IMR-90 (cell line): ENCODE measurements around the gene COG2. TPM values are rescaled to one million over a fixed set of nuclear protein-coding genes. Genes with fewer than 3 reads are reported as not detected.

ENCODE experiments used
- ATAC-seq: fragments of 200-7000 bp; cut with Tn5 transposase; 2 replicates; pipeline ENCODE4 v1.9.1; 2020; ENCODE audit warnings: low read depth, mild to moderate bottlenecking, moderate library complexity
- BruUV-seq: library from RNA; stranded (reverse); fragments of 400-500 nt; replicated peaks from 2 replicates; lab custom pipeline; 2021; lab: Mats Ljungman, UMichigan
- CTCF ChIA-PET: fragments of 300-600 bp; formaldehyde crosslinking; extraction: SDS; loops from one replicate; lab custom pipeline; 2021; ENCODE audit warnings: antibody characterized with exemption; lab: Yijun Ruan, JAX
- POLR2A ChIA-PET: fragments of 300-600 bp; sonication (Branson Sonifier 250); formaldehyde crosslinking; loops from one replicate; lab custom pipeline; 2022; ENCODE audit warnings: antibody characterized with exemption; ENCODE audit not compliant: unreplicated experiment; lab: Charles Lee
- DNase-seq: peaks from one replicate; pipeline ENCODE4 v3.0.0; 2013
- H2AFZ ChIP-seq: replicated peaks from 2 replicates; pipeline ENCODE3; 2013; ENCODE audit warnings: low read length, mild to moderate bottlenecking; ENCODE audit not compliant: poor library complexity
- H2AK5ac ChIP-seq: 2 replicates; pipeline ENCODE4 v1.6.1; 2013; ENCODE audit warnings: low read depth, low read length, inconsistent platforms
- H2AK9ac ChIP-seq: replicated peaks from 2 replicates; pipeline ENCODE3; 2013; ENCODE audit warnings: mild to moderate bottlenecking, low read depth, low read length, moderate library complexity; ENCODE audit not compliant: poor library complexity
- H2BK120ac ChIP-seq: 2 replicates; pipeline ENCODE4 v1.6.1; 2013; ENCODE audit warnings: low read depth, low read length, inconsistent platforms
- H2BK15ac ChIP-seq: 3 replicates; pipeline ENCODE4 v1.6.1; 2013; ENCODE audit warnings: low read depth, low read length, inconsistent platforms
- H2BK20ac ChIP-seq: 2 replicates; pipeline ENCODE4 v1.6.1; 2013; ENCODE audit warnings: low read depth, mild to moderate bottlenecking, inconsistent platforms, low read length, moderate library complexity
- H2BK5ac ChIP-seq: 2 replicates; pipeline ENCODE4 v1.6.1; 2013; ENCODE audit warnings: mild to moderate bottlenecking, low read depth, low read length, inconsistent platforms; ENCODE audit not compliant: poor library complexity, severe bottlenecking
- H3K14ac ChIP-seq: replicated peaks from 2 replicates; pipeline ENCODE4 v1.6.1; 2013; ENCODE audit warnings: low read depth, low read length, inconsistent platforms
- H3K18ac ChIP-seq: 2 replicates; pipeline ENCODE4 v1.6.1; 2013; ENCODE audit warnings: low read depth, low read length, control low read depth
- H3K23ac ChIP-seq: 2 replicates; pipeline ENCODE4 v1.6.1; 2013; ENCODE audit warnings: low read depth, low read length, inconsistent platforms
- H3K27ac ChIP-seq: 2 replicates; pipeline ENCODE4 v1.5.1; 2013; ENCODE audit warnings: mild to moderate bottlenecking, control low read depth, low read length; ENCODE audit not compliant: insufficient read depth
- H3K27me3 ChIP-seq: 2 replicates; pipeline ENCODE4 v1.6.1; 2013; ENCODE audit warnings: low read length; ENCODE audit not compliant: control insufficient read depth, insufficient read depth
- H3K36me3 ChIP-seq: 2 replicates; pipeline ENCODE4 v1.6.1; 2013; ENCODE audit warnings: low read length, mixed read lengths; ENCODE audit not compliant: control insufficient read depth, insufficient read depth
- H3K4ac ChIP-seq: 2 replicates; pipeline ENCODE4 v1.6.1; 2013; ENCODE audit warnings: low read depth, low read length, inconsistent platforms
- H3K4me1 ChIP-seq: 2 replicates; pipeline ENCODE4 v1.6.1; 2013; ENCODE audit warnings: low read length, mixed read lengths; ENCODE audit not compliant: control insufficient read depth, insufficient read depth
- H3K4me2 ChIP-seq: 2 replicates; pipeline ENCODE4 v1.6.1; 2013; ENCODE audit warnings: low read depth, mild to moderate bottlenecking, control low read depth, low read length, moderate library complexity
- H3K4me3 ChIP-seq: 2 replicates; pipeline ENCODE4 v1.5.1; 2013; ENCODE audit warnings: low read depth, mild to moderate bottlenecking, control low read depth, low read length, moderate library complexity; ENCODE audit not compliant: insufficient read depth
- H3K56ac ChIP-seq: 2 replicates; pipeline ENCODE4 v1.6.1; 2013; ENCODE audit warnings: low read length, inconsistent platforms; ENCODE audit not compliant: insufficient read depth; ENCODE audit errors: extremely low read depth
- H3K79me1 ChIP-seq, 2 experiments: 2 replicates each; pipeline ENCODE4 v1.6.1; 2013; ENCODE audit warnings: low read length in 2 of 2, inconsistent platforms in 1 of 2, low read depth in 1 of 2
- H3K9ac ChIP-seq: 2 replicates; pipeline ENCODE4 v1.6.1; 2013; ENCODE audit warnings: low read depth, low read length, control low read depth
- H3K9me1 ChIP-seq: 2 replicates; pipeline ENCODE4 v1.6.1; 2013; ENCODE audit warnings: low read length, inconsistent platforms; ENCODE audit not compliant: insufficient read depth
- H3K9me3 ChIP-seq: 2 replicates; pipeline ENCODE4 v1.6.1; 2013; ENCODE audit warnings: low read length; ENCODE audit not compliant: control insufficient read depth, insufficient read depth
- H4K20me1 ChIP-seq: 2 replicates; pipeline ENCODE4 v1.6.1; 2013; ENCODE audit warnings: low read length, inconsistent platforms; ENCODE audit not compliant: insufficient read depth
- H4K5ac ChIP-seq: 2 replicates; pipeline ENCODE4 v1.6.1; 2013; ENCODE audit warnings: mild to moderate bottlenecking, low read depth, low read length, control low read depth
- H4K8ac ChIP-seq, 2 experiments: 2 replicates each; pipeline ENCODE4 v1.6.1; 2013; ENCODE audit warnings: low read depth in 2 of 2, low read length in 2 of 2, control low read depth in 1 of 2, inconsistent platforms in 1 of 2
- H4K91ac ChIP-seq: 2 replicates; pipeline ENCODE4 v1.6.1; 2013; ENCODE audit warnings: low read depth, low read length, inconsistent platforms; ENCODE audit not compliant: insufficient read depth
- BHLHE40 ChIP-seq: fragments of 150-350 bp; IDR thresholded peaks from 2 replicates; pipeline ENCODE4 v1.6.1; 2016; ENCODE audit warnings: mild to moderate bottlenecking, low read depth, low read length
- CEBPB ChIP-seq: IDR thresholded peaks from 2 replicates; pipeline ENCODE4 v1.6.1; 2012; ENCODE audit warnings: low read depth, low read length, improper control_type of control experiment
- MAZ ChIP-seq: IDR thresholded peaks from 2 replicates; pipeline ENCODE4 v1.6.1; 2012; ENCODE audit warnings: low read depth, mild to moderate bottlenecking, low read length, improper control_type of control experiment, moderate library complexity, borderline replicate concordance
- WGBS, 2 experiments: methylation state at CpG; one replicate each; pipeline versions ENCODE4 v1.1.5 to v1.1.7; 2013; ENCODE audit warnings: missing lambda C conversion rate in 2 of 2; ENCODE audit not compliant: insufficient read length in 1 of 2; ENCODE audit errors: extremely low coverage in 2 of 2; 5-methylcytosine and 5-hydroxymethylcytosine counted together
- dilution Hi-C: fragments of 300-500 bp; cut with HindIII; formaldehyde crosslinking; loops from one replicate; pipeline ENCODE4 v1.14.3; 2018; ENCODE audit warnings: low sequenced_read_pairs; ENCODE audit not compliant: unreplicated experiment
- in situ Hi-C: fragments of 300-500 bp; cut with MboI; formaldehyde crosslinking; loops from 3 replicates; pipeline ENCODE4 v1.14.3; 2019; ENCODE audit warnings: low sequenced_read_pairs, inconsistent platforms, mixed read lengths
- intact Hi-C: fragments of 100-400 bp; cut with micrococcal nuclease; formaldehyde crosslinking; loops from 2 replicates; pipeline ENCODE4 v1.10.0; 2022
- polyA plus RNA-seq, 3 experiments: library from polyadenylated mRNA; depleted of rRNA; stranded (reverse); fragments of >200 nt; gene quantifications; 2 replicates each; pipeline ENCODE4 v1.2.3, GENCODE V29; 2012; ENCODE audit warnings: low replicate concordance in 1 of 3
- total RNA-seq: library from RNA; depleted of rRNA; stranded (reverse); fragments of >200 nt; gene quantifications from 2 replicates; pipeline ENCODE4 v1.2.3, GENCODE V29; 2012
- TF ChIP-seq, protein P1 (sequence below): fragments of 150-350 bp; IDR thresholded peaks from 2 replicates; pipeline ENCODE4 v1.6.1; 2017; ENCODE audit warnings: mild to moderate bottlenecking, antibody characterized with exemption, low read length, low read depth
- TF ChIP-seq, protein P2 (sequence below): conservative IDR thresholded peaks from 2 replicates; pipeline ENCODE4 v1.5.1; 2012; ENCODE audit warnings: mild to moderate bottlenecking, low read depth, low read length, improper control_type of control experiment

COG2 gene
- total and polyA plus RNA-seq, 2 of the 4 experiments (the other 2 are of a cell fraction): 9.1 to 16.7 TPM

DNA sequence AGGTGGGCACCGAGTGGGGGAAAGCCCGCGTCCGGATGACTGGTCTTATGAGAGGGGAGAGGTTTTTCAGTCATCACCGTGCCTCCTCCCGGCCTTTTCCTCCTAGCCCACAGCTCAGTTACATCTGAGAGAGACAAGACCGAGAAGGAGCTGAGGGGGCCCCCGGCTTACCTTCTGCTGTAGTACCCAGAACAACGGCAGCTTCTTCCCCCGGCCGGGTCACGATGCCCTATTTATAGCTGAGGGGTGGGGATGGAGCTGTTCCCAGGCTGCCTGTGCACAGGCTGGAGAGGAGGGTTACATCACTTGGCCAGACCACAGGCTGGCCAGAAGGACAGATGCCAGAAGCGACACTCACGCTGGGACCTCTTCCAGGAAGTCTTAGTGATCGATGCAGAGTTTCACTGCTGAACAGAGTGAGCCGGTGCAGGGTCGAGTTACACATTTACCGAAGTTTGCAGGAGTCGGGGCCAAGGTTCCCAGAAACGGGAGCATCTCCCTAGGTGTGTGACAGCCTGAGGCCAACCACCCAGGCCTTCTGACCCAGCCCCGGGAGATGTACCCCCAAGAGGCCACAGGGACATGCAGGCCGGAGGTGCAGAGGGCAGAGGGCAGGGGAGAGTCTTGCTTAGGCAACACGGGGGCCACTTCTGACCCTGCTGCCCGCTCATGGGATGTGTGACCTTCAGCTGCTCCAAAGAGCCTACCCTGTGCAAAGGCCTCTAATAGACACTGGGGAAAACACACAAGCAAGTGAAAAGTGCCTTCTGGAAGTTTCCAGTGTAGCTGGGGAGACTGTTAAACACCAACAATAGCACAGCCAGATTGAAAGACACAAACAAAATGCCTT, 71.9 kb downstream of the COG2 start, which contains the start of gene AGT:
Gene AGT (minus strand): TSS at position 208 of the 850 bp plus-strand sequence. CDS start 3,299 bp downstream, outside the sequence.
- H2AK5ac ChIP-seq: no peak within 1 kb of the TSS; the same call in 1 of the 2 replicates
- peak within 1 kb of the TSS; percentile 6; the same call in 1 of the 2 replicates for H3K27ac ChIP-seq
- peak within 1 kb of the TSS; percentile 24; the same call in 1 of the 2 replicates for H3K4me2 ChIP-seq
- peak within 1 kb of the TSS; percentile 37; the same call in 1 of the 2 replicates for H3K14ac ChIP-seq
- no peaks in the 10 kb centered on the region for H3K9me3 ChIP-seq
- WGBS, 2 experiments: 0% methylated on average over 5 of the region's 24 CpGs; no CpG with 5 or more reads in 1 of the 2 experiments
- BruUV-seq: no TSS peak
- peak within 1 kb of the TSS; percentile 36; the same call in 1 of the 2 replicates for H2BK20ac ChIP-seq
- H3K27me3 ChIP-seq: 0 out of 2 replicates have a peak, but pooled peaks cover 2% of the 10 kb centered on the region
- peak; percentile 92 for DNase-seq
- peak within 1 kb of the TSS; percentile 17 for H2AK9ac ChIP-seq
- dilution Hi-C loops (no loop called here), in situ Hi-C loops (no loop called here), intact Hi-C loops (loop anchor here (5.0 kb wide), 1 partner anchor 38 kb away; no protein-coding TSS in a partner anchor)
- peak within 1 kb of the TSS; percentile 39; the same call in 1 of the 2 replicates for H3K18ac ChIP-seq
- ChIA-PET CTCF (interaction anchor here (1.2 to 1.6 kb wide), 2 partner anchors 50 to 58 kb away, joined by 3 read pairs; no protein-coding TSS in a partner anchor), POLR2A (no interaction called here)
- peak within 1 kb of the TSS; percentile 75 for H3K4ac ChIP-seq
- peaks cover 4% of the 10 kb centered on the region; the same call in 1 of the 2 replicates for H3K9me1 ChIP-seq
- H3K4me1 ChIP-seq: peaks cover 11% of the 10 kb centered on the region
- H2AFZ ChIP-seq: peak within 1 kb of the TSS; percentile 67
- ATAC-seq: peak; percentile 86
- no peaks in the 10 kb centered on the region for H3K36me3 ChIP-seq
- no peaks in the 10 kb centered on the region for H3K79me1 ChIP-seq
- H2BK120ac ChIP-seq: no peak within 1 kb of the TSS; the same call in 1 of the 2 replicates
- H3K56ac ChIP-seq: no peak within 1 kb of the TSS
- no peak within 1 kb of the TSS; the same call in 2 of the 3 replicates for H2BK15ac ChIP-seq
- no peak within 1 kb of the TSS for H4K91ac ChIP-seq
- H3K23ac ChIP-seq: no peak within 1 kb of the TSS
- no peak within 1 kb of the TSS; the same call in 1 of the 2 replicates for H4K5ac ChIP-seq
- H3K4me3 ChIP-seq: no peak within 1 kb of the TSS
- no peak within 1 kb of the TSS for H2BK5ac ChIP-seq
- TF ChIP-seq, protein P1, sequence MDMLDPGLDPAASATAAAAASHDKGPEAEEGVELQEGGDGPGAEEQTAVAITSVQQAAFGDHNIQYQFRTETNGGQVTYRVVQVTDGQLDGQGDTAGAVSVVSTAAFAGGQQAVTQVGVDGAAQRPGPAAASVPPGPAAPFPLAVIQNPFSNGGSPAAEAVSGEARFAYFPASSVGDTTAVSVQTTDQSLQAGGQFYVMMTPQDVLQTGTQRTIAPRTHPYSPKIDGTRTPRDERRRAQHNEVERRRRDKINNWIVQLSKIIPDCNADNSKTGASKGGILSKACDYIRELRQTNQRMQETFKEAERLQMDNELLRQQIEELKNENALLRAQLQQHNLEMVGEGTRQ: peak; percentile 51; the same call in 1 of the 2 replicates
- TF ChIP-seq MAZ (peak; percentile 38; the same call in 1 of the 2 replicates), CEBPB (peak; percentile 81), BHLHE40 (peak; percentile 50; the same call in 1 of the 2 replicates)
- TF ChIP-seq, protein P2, sequence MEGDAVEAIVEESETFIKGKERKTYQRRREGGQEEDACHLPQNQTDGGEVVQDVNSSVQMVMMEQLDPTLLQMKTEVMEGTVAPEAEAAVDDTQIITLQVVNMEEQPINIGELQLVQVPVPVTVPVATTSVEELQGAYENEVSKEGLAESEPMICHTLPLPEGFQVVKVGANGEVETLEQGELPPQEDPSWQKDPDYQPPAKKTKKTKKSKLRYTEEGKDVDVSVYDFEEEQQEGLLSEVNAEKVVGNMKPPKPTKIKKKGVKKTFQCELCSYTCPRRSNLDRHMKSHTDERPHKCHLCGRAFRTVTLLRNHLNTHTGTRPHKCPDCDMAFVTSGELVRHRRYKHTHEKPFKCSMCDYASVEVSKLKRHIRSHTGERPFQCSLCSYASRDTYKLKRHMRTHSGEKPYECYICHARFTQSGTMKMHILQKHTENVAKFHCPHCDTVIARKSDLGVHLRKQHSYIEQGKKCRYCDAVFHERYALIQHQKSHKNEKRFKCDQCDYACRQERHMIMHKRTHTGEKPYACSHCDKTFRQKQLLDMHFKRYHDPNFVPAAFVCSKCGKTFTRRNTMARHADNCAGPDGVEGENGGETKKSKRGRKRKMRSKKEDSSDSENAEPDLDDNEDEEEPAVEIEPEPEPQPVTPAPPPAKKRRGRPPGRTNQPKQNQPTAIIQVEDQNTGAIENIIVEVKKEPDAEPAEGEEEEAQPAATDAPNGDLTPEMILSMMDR: no peak
- no peaks in the 10 kb centered on the region for H4K20me1 ChIP-seq
- H4K8ac ChIP-seq: peak within 1 kb of the TSS in 1 of 2 experiments; percentile 24; a peak in 1 of 4 replicates
- H3K9ac ChIP-seq: no peak within 1 kb of the TSS
